OCI-LY1 (cell line): Measurements from ENCODE around the gene DNASE1L2.

Experiments used
- H2AFZ ChIP-seq: fragments of 200-600 bp; sonication (generic), shearing (Covaris generic); 2 replicates; pipeline ENCODE4 v1.6.0; 2014; ENCODE audit warnings: antibody characterized with exemption, mild to moderate bottlenecking, low read length
- H3F3A ChIP-seq: fragments of 200-600 bp; sonication (generic), shearing (Covaris generic); 2 replicates; pipeline ENCODE4 v1.6.0; 2014; ENCODE audit warnings: mild to moderate bottlenecking, antibody characterized with exemption, low read length, moderate library complexity; ENCODE audit not compliant: insufficient read depth
- H3K27ac ChIP-seq: fragments of 200-600 bp; sonication (generic); 2 replicates; pipeline ENCODE4 v1.5.1; 2014; ENCODE audit warnings: low read length, mixed run types, mild to moderate bottlenecking, low read depth; ENCODE audit not compliant: poor library complexity, severe bottlenecking
- H3K27me3 ChIP-seq: fragments of 200-600 bp; sonication (generic); 2 replicates; pipeline ENCODE4 v1.6.0; 2014; ENCODE audit warnings: antibody characterized with exemption, mild to moderate bottlenecking, low read length, moderate library complexity; ENCODE audit not compliant: insufficient read depth
- H3K36me3 ChIP-seq: fragments of 200-600 bp; sonication (generic); 2 replicates; pipeline ENCODE4 v1.6.1; 2014; ENCODE audit warnings: mild to moderate bottlenecking, antibody characterized with exemption, low read length, moderate library complexity, mixed read lengths; ENCODE audit not compliant: insufficient read depth
- H3K4me1 ChIP-seq: fragments of 200-600 bp; sonication (generic); 2 replicates; pipeline ENCODE4 v1.5.1; 2014; ENCODE audit warnings: mild to moderate bottlenecking, low read length, moderate library complexity; ENCODE audit not compliant: insufficient read depth, severe bottlenecking
- H3K4me2 ChIP-seq: fragments of 200-600 bp; sonication (generic), shearing (Covaris generic); 2 replicates; pipeline ENCODE4 v1.6.1; 2014; ENCODE audit warnings: low read length
- H3K4me3 ChIP-seq: fragments of 200-600 bp; sonication (generic); 2 replicates; pipeline ENCODE4 v1.5.1; 2014; ENCODE audit warnings: low read length, low read depth, mild to moderate bottlenecking, mixed read lengths; ENCODE audit not compliant: poor library complexity, severe bottlenecking
- H3K79me2 ChIP-seq: fragments of 200-600 bp; shearing (Covaris generic); 2 replicates; pipeline ENCODE4 v1.6.1; 2016; ENCODE audit warnings: mixed run types, low read length, mixed read lengths; ENCODE audit not compliant: insufficient read depth
- H3K9ac ChIP-seq: fragments of 200-600 bp; sonication (generic), shearing (Covaris generic); 2 replicates; pipeline ENCODE4 v1.6.1; 2014; ENCODE audit warnings: mild to moderate bottlenecking, low read length, mixed read lengths
- H3K9me2 ChIP-seq: fragments of 200-600 bp; sonication (generic), shearing (Covaris generic); 2 replicates; pipeline ENCODE4 v1.6.1; 2014; ENCODE audit warnings: low read depth, mild to moderate bottlenecking, low read length, mixed read lengths
- H3K9me3 ChIP-seq: fragments of 200-600 bp; shearing (Covaris generic); 2 replicates; pipeline ENCODE4 v1.6.1; 2014; ENCODE audit warnings: low read length, mixed read lengths
- H4K20me1 ChIP-seq: fragments of 200-600 bp; sonication (generic), shearing (Covaris generic); 2 replicates; pipeline ENCODE4 v1.6.0; 2016; ENCODE audit warnings: mild to moderate bottlenecking, low read length; ENCODE audit not compliant: insufficient read depth
- CTCF ChIP-seq: fragments of 200-600 bp; sonication (generic), shearing (Covaris generic); IDR thresholded peaks from 2 replicates; pipeline ENCODE4 v1.5.1; 2017; ENCODE audit warnings: mild to moderate bottlenecking, antibody characterized with exemption, low read length, moderate library complexity, mixed read lengths
- EZH2 ChIP-seq: fragments of 200-600 bp; sonication (generic), shearing (Covaris generic); IDR thresholded peaks from 2 replicates; pipeline ENCODE4 v1.8.0; 2017; ENCODE audit warnings: borderline replicate concordance, mixed run types, mild to moderate bottlenecking, antibody characterized with exemption, low read length, moderate library complexity, mixed read lengths

Gene DNASE1L2

GRCh38 chr16:2210009-2210332, 26.3 kb upstream of the DNASE1L2 start:
- H3K79me2 ChIP-seq: peaks cover 6% of the 10 kb centered on the region
- H3F3A ChIP-seq: no peaks in the 10 kb centered on the region; the same call in 1 of the 2 replicates
- no peak overlapping the region for H3K4me2 ChIP-seq
- H2AFZ ChIP-seq: no peak overlapping the region
- no peaks in the 10 kb centered on the region for H3K27me3 ChIP-seq
- peaks cover 33% of the 10 kb centered on the region; the same call in 1 of the 2 replicates for H3K36me3 ChIP-seq
- no peak overlapping the region for H3K4me3 ChIP-seq
- no peak overlapping the region for H3K9ac ChIP-seq
- TF ChIP-seq EZH2 (no peak), CTCF (no peak)
- no peak overlapping the region for H3K27ac ChIP-seq
- H3K9me2 ChIP-seq: no peaks in the 10 kb centered on the region
- no peaks in the 10 kb centered on the region for H4K20me1 ChIP-seq
- peaks cover 37% of the 10 kb centered on the region for H3K4me1 ChIP-seq
- no peaks in the 10 kb centered on the region for H3K9me3 ChIP-seq

GRCh38 chr16:2210386-2211365, 25.6 kb upstream of the DNASE1L2 start, which contains the start of gene BRICD5:
Gene BRICD5, minus strand, starts transcription at chr16:2210863. Its CDS starts 30 bp downstream, at chr16:2210833.
- Histone ChIP-seq H3K36me3 (peaks cover 33% of the 10 kb centered on the region; the same call in 1 of the 2 replicates), H3K4me2 (peak within 1 kb of the TSS; percentile 100; the same call in 1 of the 2 replicates), H3K4me1 (peaks cover 36% of the 10 kb centered on the region), H2AFZ (no peak within 1 kb of the TSS), H3K4me3 (no peak within 1 kb of the TSS), H3K27ac (peak within 1 kb of the TSS; percentile 22), H3F3A (no peaks in the 10 kb centered on the region; the same call in 1 of the 2 replicates), H3K9me3 (no peaks in the 10 kb centered on the region), H3K9ac (no peak within 1 kb of the TSS; the same call in 1 of the 2 replicates), H3K9me2 (no peaks in the 10 kb centered on the region), H3K27me3 (no peaks in the 10 kb centered on the region), H3K79me2 (peaks cover 6% of the 10 kb centered on the region), H4K20me1 (no peaks in the 10 kb centered on the region)
- TF ChIP-seq EZH2 (no peak), CTCF (no peak)

GRCh38 chr16:2211923-2212347, 24.3 kb upstream of the DNASE1L2 start:
- no peak overlapping the region; the same call in 1 of the 2 replicates for H3K9ac ChIP-seq
- H3K4me3 ChIP-seq: peak overlapping the region; percentile 90

More at GRCh38 chr16:2211923-2212347, 24.3 kb upstream of the DNASE1L2 start:
- peak overlapping the region; percentile 100; the same call in 1 of the 2 replicates for H3K4me2 ChIP-seq
- TF ChIP-seq EZH2: no peak
- TF ChIP-seq CTCF: no peak
- H3K9me3 ChIP-seq: no peaks in the 10 kb centered on the region
- H4K20me1 ChIP-seq: no peaks in the 10 kb centered on the region
- peaks cover 33% of the 10 kb centered on the region for H3K4me1 ChIP-seq
- H2AFZ ChIP-seq: no peak overlapping the region
- H3K36me3 ChIP-seq: peaks cover 33% of the 10 kb centered on the region; the same call in 1 of the 2 replicates
- H3K27me3 ChIP-seq: no peaks in the 10 kb centered on the region
- peak overlapping the region; percentile 22 for H3K27ac ChIP-seq
- H3F3A ChIP-seq: peaks cover 6% of the 10 kb centered on the region
- H3K9me2 ChIP-seq: no peaks in the 10 kb centered on the region
- H3K79me2 ChIP-seq: peaks cover 6% of the 10 kb centered on the region
